GM19035 (cell line): ENCODE results near the gene SHISA8.
"Not testable (repeated sequence)": the region's sequence is repeated elsewhere in the genome, so short reads cannot be mapped to it uniquely, and the experiment has no call there.

ENCODE experiments used
- ATAC-seq: cut with Tn5 transposase; IDR thresholded peaks from one replicate; pipeline ENCODE4 v1.9.1; 2021; ENCODE audit not compliant: unreplicated experiment

Gene SHISA8

DNA sequence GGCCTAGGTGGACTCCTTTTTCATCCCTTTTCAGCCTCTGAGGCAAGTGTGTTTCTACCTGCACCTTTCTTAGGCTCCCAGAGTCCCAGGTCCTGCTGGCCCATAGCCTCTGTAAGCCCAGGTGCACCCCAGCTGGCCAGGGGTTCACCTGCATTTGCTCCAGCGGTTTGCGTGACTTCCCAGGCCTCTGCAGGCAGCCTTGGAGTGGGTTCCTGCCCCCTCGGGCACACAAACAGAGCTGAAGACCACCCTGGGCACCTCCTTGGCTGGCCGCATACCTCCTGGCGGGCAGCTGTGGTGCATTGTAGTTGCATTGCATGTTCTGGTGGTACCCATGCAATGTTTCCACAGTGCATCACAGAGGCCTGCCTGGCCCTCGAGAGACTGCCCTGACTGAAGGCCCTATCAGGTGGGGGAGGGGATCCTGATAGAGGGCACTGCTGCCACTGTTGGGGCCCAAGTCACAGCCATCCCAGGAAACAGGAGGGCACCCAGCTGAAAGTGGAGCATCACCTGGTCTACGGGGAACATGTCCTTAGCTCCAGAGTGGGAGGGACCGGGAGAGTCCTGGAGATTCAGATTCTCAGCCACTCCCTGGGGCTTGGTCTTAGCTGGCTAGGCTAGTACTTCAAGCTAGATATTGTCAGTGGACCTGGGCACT lies 14.1 kb downstream of the SHISA8 start:
- no peak for ATAC-seq

DNA sequence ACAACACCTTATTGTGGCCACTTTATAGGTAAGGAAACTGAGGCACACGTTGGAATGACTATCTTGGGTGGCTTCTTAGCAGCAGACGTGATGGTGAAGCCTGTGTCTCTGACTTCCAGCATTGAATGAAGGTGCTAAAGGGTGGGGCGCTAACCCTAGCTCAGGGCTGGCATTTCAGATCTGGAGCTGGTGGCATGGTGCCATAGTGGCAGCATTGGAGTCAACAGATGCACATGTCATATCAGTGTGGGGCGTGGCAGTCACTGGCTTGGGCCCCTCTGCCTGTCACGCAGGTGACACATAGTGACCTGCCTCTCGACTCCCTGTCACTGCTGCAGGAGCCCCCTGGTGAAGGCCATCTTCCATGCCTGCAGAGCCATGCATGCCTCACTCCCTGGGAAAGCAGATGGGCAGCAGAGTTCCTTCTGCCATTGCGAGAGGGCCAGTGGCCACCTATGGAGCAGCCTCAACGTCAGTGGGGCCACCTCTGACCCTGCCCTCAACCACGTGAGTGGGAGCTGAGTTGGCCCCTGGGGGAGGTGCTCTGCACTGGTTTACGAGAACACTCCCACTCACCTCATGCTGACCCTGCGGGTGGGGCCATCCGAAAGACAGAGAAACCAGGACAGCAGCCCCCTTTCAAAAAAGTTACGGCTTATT lies 14.8 kb downstream of the SHISA8 start:
- ATAC-seq, result no peak

GRCh38 chr22:41899110-41899509 lies 15.8 kb downstream of the SHISA8 start:
- ATAC-seq, result no peak

- no peak for ATAC-seq
Measured at GRCh38 chr22:41898645-41899044, 16.2 kb downstream of the SHISA8 start.

GRCh38 chr22:41893591-41894375 lies 21.1 kb downstream of the SHISA8 start:
- no peak for ATAC-seq

DNA sequence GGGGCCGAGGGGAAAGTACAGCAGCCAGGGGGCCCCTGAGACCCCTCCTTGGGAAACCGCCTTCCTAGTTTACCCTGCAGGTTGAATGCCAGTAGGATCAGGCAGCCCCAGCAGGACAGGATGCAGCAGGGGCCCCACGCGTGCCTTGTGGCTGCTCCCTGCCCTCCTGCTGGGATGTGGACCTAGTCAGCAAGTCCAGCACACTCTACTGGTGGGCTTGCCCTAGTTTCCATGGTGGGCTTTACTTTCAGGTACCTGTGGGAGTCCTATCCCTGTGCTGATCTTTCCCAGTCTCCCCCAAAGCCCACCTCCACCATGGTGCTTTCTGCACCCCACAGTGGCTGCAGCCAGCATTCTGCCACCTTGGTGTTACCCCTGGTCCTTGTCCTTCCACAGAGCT lies 22.2 kb downstream of the SHISA8 start:
- no peak for ATAC-seq

- ATAC-seq, result no peak
Measured at GRCh38 chr22:41891407-41891806, 23.5 kb downstream of the SHISA8 start.

- ATAC-seq, result no peak
Measured at GRCh38 chr22:41888627-41889200, 26.2 kb downstream of the SHISA8 start.

- ATAC-seq, result no peak
Measured at GRCh38 chr22:41885516-41885915, 29.4 kb downstream of the SHISA8 start.

GRCh38 chr22:41885116-41885515 lies 29.8 kb downstream of the SHISA8 start:
- ATAC-seq, result no peak

- ATAC-seq, result no peak
Measured at GRCh38 chr22:41883400-41883799, 31.5 kb downstream of the SHISA8 start.

DNA sequence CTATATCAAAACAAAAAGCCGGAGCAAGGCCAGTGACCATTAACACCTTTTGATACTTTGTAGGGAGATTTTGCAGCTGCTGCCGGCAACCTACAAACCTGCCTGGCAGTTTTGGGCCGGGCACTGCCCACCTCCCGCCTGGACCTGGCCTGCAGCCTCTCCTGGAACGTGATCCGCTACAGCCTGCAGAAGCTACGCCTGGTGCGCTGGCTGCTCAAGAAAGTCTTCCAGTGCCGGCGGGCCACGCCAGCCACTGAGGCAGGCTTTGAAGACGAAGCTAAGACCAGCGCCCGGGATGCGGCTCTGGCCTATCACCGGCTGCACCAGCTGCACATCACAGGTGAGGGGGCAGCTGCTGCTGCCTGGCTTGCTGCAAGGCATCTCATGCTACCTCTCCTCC lies 34.2 kb downstream of the SHISA8 start:
- ATAC-seq, result no peak

GRCh38 chr22:41876675-41877074 lies 38.2 kb downstream of the SHISA8 start:
- ATAC-seq, result no peak

GRCh38 chr22:41876275-41876674 lies 38.6 kb downstream of the SHISA8 start:
- no peak for ATAC-seq

DNA sequence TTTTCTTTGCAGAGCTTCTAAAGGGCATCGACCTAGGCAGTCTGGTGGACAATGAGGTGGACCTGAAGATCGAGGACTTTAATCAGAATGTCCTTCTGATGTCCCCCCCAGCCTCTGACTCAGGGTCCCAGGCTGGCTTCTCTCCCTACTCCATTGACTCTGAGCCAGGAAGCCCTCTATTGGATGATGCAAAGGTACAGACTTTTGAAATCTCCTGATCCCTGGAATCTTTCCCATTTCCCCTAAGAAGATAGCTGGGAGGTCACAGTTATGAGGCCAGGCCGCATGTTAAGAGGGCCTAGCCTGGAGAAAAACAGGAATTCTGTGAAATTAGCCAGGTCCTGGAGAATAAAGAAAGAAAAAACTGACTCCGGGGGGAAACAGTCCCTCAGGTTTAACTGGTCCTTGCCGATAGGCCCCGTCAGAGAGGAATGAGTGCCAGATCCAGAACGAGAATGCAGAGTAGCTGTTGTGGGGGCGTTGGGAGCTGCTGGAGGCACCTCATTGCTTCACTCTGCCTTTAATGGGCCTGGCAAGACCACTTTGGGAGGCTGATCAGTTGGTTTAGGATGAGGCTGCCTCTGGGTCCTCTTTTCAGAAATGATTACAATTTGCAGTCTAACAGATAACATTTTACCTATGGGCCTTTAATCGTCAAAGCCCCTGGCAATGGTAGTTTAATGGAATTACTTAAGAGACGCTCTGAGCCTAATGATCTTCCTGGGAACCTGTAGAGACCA lies 39.2 kb downstream of the SHISA8 start:
- no peak for ATAC-seq

GRCh38 chr22:41874090-41874489 lies 40.8 kb downstream of the SHISA8 start:
- ATAC-seq, result no peak

DNA sequence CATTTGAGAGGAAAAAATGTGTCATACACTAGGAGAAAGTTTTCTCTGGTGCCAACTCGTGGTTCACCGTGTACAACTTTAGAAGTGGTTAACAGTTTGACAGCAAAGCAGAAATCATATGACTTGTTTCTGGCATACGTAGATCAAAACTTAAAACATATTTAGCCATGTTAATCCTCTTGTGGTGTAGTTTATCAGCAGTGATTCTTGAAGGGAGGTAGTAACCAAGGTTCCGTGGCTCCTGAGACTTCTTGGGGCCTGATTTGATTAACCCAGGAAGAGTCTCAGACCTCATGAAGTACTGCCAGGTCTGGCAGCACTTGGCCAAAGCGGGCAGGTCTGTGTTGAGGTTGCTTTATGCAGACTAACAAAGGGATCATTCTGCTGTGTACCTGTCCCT lies 41.5 kb downstream of the SHISA8 start:
- ATAC-seq, result no peak

DNA sequence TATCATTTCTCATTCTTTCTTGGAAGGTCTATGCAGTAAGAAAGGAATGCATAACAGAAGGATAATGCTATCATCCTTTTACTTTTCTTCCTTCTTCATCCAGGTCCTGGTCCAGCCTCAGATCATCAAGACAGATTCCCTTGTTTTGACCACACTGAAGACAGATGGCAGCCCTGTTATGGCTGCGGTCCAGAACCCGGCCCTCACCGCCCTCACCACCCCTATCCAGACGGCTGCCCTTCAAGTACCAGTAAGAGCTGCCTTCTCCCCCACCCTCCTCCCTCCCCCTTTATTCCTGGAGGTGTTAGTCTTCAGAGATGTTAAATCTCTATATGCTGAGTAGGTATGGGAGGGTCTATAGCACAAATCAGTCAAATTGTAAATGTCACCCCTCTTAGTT lies 44.1 kb downstream of the SHISA8 start:
- no peak for ATAC-seq

GRCh38 chr22:41870081-41870480 lies 44.8 kb downstream of the SHISA8 start:
- not testable (repeated sequence) for ATAC-seq

DNA sequence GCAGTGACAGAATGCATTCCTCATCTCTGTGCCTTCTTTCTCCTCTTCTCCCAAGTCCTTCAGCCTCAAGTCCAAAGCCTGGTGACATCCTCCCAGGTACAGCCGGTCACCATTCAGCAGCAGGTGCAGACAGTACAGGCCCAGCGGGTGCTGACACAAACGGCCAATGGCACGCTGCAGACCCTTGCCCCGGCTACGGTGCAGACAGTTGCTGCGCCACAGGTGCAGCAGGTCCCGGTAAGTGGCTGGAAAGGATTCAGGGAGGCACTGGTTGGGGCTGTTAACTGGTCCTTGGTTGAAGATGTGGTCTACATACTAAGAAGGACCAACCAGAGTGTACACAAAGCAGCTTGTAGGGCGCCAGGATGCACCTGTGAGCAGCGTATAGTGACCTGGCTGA lies 46.3 kb downstream of the SHISA8 start:
- no peak for ATAC-seq

DNA sequence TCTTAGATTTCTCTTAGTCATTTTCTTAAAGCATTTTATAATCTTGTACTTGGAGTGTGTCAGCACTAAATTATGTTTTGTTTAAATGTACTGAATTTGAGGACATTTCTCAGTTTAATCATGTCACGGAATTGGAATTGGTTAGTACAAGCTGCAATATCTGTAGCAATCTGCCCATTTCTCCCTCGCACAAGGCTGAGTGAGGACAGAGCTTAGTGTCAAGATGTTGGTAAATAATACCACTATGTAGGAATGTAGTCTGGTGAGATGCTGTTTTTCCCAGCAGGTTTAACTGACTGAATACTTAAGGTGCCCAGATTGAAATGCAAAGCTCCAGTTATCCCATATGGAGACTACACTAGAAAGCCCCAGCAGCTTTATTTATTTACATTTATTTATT lies 51.4 kb downstream of the SHISA8 start:
- no peak for ATAC-seq
